HG02870 (cell line): ENCODE results near the gene NTN1.
"Not testable (repeated sequence)": the region's sequence is repeated elsewhere in the genome, so short reads cannot be mapped to it uniquely, and the experiment has no call there.

Experiments
- ATAC-seq: cut with Tn5 transposase; IDR thresholded peaks from one replicate; pipeline ENCODE4 v1.9.1; 2021; ENCODE audit warnings: mild to moderate bottlenecking, moderate library complexity; ENCODE audit not compliant: unreplicated experiment

The NTN1 gene

DNA sequence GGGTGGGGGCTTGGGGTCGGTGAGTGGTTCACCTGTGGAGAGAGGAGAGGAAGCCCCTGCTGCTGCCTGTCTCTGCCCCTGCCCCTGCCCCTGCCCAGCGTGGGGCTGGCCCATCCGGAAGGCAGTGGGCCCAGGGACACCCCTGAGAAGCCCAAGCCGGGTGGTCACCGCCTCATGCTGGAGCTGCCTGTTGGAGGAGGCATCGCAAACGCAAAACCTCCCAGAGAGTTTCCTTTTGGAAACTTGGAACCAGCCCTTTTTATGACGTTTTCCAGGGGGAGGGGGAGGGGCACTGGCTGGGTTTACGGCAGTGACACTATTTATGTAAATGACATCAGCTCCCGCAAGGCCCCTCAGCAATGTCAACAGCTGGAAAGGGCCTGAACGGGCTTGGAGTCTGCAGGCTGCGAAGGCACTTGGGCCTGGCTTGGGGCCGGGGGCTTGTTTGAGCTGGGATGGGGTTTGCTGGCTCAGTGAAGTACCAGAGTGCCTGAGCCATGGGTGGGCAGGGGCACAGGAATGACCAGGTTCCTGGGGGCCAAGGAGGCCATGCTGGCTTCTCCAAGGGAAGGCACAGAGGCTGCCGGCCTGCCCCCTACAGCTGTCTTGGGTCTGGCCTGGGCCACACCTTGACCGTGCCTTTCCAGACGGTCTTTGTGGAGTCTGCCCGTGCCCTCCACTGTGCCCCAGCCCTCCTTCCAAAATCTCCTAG, 219.5 kb downstream of the NTN1 start:
- ATAC-seq = no peak

DNA sequence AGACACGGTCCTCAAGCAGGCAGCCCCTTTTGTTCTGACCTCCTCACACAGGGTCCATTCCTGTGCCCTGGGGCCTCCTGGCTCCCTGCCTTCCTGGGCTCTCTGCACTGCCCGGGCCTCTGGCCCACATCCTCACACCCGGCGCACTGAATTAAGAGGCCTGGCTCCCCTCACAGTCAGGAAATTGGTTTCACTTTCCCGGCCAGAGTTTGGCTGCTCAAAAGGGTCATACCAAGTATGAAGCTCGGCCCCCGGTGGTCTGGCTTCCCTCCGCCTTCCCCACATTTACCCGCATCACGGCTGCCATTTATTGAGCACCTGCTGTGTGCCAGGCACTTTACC, 220.0 kb downstream of the NTN1 start:
- no peak for ATAC-seq

DNA sequence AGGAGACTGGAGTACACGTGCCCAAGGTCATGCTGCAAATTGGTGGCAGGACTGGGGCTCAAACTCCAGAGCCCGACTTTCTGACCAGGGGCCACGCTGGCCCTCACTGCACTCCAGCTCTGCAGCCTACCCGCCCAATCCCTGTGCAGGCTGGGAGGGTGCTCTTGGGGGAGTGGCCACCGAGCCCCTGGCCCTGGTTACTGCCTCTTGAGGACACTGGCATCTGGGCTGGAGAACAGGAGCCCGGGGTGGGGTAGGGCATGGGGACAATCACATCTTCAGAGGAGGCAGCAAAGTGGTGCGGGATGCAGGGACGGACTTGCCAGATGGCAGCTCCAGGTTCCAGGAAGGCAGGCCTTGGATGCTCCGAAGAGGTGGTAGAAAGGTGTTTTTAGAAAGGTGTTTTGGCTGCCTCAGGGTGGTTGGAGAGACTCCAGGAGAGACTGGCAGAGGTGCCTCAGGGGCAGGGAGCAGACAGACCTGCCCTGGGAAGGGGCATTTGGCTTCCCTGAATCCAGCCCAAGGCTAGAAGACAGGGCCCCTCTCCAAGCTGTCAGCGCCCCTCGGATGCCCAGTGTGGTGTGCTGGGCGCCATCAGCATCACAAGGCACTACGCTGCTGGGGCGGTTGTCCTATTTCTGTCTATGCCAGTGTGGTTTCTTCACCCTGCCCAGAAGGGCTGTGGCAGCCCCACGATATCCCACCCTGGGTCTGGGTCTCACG, 220.6 kb downstream of the NTN1 start:
- no peak for ATAC-seq

DNA sequence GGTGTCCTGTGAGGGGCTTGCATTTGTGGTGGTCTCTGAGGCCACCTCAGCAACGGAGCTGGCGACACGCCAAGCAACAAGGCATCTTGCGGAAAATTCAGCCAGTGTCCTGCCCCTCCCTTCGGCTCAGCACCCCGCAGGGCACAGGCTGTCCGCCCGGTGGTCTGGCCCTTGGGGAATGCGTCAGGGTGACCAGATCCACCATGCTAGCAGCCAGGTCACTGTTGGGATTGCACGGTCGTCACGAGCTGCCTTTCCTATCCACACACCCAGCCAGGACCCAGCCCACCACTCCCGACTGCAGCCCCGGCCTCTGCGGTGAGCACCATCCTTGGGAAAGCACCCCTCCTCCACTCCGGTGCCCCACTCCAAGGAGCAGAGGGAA, 221.2 kb downstream of the NTN1 start:
- ATAC-seq = no peak

DNA sequence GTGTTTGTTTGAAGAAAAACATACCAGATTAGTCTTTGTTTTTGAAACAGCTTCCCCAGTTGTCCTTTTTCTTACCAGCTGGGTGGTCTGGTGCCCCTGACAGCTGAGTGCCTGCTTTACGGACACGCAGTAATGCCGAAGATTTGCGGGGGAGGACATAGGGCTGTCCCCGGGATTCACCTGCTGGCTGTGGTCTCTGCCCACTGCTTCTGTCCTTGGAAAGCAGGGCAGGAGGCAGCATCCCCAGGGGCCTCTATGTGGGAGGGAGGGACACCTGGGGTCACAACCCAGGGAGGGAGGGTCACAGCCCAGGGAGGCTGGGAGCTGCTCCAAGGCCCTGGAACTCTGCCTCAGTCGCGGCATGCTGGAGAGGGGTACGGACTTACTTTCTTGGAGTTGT, 221.7 kb downstream of the NTN1 start:
- no peak for ATAC-seq

DNA sequence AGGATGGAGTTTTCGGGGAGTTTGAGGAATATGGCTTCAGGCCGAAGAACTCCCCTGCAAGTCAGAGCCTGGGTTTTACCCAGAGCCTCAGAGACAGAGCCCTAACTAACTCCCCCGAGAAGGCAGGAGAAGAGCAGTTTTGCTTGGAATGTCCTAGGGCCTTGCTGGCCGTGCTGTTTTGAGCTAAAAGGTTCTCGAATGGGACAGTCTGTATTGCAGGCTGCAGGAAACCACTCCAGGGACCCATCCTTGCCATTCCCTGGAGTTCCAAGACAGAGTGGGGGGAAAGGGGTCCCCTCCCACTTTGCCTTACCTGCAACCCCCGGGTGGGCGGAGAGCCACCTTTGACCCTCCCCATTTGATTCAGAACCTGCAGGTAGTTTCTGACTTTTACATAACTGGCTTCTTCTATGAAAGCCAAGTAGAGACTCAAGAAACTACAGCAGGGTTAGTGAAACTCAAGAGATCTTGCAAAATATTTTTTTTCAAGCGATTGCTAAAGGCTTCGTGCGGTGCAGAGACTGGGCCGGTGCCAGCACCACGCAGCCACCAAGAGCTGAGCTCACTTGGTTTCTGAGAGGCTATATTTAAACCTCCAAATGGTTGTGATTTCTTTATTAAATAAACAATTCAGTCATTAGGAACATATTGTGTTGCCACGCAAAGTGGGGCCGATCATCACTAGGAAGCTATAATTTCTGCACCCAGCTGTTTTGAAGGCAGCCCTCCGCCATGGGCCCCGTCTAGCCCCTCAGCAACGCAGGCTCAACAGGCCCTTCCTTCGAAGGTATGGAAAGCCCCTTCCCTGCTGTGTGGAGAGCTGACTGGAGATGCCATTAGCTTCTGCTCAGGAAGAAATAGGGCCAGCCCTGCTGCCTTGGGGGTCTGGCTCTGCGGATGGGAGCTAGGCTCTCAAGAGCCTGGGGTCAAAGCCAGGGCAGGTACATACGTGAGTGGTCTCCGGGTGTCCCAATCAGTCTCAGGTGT, 223.0 kb downstream of the NTN1 start:
- ATAC-seq = no peak

DNA sequence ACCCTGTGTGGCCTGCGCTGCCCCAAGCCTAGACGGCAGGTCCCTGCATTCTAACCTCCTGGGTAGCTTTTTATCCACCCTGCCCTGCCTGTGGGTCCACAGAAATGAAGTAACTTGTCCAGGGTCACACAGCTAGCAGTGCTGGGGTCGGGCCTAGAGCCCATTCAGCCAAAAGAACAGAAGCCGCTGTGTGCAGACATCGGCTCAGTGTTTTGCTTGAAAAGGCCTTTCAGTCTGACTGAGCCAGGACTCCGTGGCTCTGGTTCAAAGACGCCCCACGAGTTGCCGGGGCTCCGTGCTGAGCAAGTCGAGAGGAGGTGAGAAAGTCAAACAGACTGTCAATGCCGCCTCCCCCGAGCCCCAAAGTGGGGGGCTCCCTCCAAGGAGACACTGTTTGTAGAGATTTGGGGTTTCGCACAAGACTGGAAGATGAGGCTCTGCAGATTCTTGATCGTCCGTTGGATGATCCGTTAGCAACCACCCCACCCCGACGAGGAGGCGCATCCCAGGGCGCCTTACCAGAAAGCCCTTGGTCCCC, 226.2 kb downstream of the NTN1 start:
- ATAC-seq = no peak

DNA sequence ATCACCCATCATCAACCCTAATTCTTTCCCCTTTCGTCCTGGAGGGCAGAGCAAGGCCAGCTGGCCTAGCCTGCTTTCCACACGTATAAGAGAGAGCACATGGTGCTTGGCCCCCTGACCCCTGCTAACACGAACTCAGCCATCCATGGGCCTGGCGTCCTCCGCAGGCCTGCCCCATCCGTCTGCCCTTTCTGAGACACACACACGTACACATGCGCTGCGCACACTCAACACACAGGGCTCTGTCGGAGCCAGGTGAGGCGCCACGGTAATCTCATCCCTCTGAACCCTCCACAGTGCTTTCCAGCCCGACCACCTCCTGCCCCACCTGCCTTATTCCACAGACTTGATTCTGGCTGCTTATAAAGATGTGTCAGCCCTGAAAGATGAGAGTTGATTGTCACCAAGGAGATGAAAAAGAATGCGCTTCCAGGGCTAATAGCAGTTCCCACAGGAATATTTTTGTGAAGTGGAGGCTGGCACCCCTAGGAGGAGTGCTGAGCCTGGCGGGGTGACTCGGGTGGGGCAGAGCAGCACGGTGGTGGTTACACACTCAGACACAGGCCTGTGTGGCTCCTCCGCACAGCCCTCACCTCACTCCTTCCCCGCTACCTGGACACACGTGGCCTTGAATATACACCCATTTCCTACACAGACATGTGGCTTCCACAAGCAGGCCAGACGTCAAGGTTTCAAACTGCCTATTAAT, 228.1 kb downstream of the NTN1 start:
- no peak for ATAC-seq

DNA sequence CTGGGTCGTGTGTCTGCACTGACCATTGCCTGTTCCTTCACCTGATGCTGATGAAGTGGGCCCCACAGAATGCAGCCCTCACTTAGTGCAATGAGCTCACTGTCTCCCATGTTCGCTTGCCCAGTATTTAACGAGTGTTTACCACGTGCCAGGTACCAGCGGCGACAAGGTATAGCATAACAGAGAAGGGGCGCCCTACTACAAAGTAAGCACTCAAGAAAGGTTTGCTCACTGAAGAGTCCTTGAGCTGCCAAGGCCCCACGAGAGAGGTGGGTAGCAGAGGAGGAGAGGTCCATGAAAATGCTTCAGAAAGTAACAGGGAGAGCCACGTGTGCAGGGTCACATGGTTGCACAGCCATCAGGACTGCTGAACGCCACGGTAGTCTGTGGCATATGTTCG, 230.0 kb downstream of the NTN1 start:
- no peak for ATAC-seq

DNA sequence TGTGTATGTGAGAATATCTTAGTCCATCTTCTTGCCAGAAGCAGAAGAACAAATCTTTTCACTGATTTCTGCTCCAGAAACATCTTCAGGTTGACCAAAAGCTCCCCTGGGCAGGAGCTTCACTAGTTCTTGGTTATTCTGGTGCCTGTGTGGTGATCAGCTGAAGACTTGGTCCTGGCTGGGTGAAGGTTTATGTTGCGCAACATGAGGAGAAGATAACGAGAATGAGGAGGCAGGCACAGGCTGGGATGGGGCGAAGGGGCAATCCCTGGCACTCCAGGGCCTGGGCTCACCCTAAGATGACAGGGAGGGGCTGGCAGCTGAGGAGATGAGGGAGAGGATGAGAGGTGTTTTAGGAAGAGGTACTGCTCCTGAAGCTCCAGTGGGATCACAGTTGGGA, 232.0 kb downstream of the NTN1 start:
- no peak for ATAC-seq

DNA sequence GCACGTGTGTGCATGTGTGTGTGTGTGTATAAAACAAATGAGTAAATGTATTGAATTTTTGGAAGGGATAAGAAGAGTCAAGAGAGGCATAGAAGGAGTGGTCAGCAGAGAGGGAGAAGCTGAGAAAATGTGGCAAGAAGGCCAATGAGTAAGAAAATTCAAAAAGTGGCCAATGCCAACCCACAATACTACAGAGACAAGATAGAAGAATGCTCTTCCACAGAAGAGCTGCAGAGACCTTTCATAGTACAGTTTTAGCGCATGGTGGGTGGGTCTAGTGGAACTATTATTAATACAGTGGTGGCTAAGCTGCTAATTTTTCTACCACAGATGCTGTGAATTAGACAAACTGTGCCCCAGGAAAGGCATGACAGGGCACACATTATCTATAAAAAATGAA, 233.5 kb downstream of the NTN1 start:
- ATAC-seq = no peak

DNA sequence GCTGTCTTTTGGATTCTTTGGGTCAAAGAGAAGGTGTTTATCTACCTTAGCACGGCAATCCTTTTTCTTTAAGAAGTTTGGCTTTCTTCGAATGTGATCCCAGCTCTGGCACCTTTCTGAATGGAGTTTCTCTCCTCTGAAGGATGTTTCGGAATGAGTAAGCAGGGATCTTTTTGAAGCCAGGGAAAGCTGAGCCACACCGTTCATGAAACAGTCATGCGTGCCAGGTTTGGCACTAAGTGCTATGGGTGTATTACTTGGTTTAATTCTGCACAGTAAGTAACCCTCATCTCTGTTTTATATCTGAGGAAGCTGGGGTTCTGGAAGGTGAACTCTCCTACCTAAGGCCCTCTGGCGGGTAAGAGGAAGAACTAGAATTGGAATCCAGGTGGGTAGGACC, 234.5 kb downstream of the NTN1 start:
- ATAC-seq = no peak

DNA sequence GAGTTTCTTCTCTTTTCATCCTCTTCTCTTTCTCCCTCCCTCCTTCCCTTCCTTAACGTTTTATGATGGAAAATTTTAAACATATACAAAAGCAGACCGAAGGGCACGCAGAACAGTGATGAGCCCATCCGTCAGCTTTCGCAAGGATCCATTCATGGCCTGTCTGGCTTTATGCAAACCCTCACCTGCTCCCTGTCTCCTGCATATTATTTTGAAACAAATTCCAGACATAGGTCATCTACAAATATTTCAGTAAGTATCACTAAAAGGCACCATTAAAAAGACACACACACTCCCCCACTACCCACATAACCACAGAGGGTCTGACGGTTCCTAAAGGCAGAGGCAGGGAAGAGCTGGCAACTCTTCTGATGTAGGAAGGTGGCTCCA, 235.0 kb downstream of the NTN1 start:
- ATAC-seq = no peak

DNA sequence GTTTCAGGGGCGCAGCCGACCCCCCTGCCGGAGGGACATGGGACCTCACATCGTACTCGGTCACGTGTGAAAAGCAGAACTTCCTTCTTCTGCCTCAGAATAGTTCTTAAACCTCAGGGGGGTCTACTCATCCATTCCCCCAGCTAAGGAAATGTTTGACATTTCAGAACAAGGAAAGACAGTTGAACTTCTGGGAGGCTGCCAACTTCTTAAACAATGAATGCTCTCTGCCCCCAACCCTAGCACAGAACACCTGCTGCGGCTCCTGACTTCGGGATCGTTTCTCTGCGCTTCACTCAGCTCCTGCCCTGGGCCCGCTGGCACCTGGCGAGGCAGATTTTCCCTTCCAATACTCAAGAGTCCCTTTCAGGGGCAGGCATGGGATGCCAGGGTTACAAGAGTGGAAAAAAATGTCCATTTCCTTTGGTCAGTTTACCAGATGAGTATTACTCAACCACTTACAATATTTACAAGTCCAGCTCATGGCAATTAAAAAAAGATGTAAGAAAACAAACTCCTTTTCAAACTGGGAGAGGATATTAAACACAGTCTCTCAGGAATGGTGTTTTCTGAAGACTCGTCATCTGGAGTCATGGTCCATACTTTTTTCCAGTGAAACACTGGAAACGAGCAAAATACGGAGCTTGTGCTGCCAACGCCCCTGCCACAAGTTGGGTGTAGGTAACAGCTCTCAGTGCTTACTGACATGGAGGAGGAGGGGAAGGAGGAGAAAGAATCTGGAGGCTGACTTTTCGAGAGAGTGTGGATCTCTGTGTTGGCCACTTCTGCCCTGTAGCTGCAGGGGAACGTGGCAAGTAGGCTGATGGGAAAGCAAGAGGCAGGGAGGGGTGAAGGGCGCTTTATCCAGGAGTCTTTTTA, 235.7 kb downstream of the NTN1 start:
- no peak for ATAC-seq

DNA sequence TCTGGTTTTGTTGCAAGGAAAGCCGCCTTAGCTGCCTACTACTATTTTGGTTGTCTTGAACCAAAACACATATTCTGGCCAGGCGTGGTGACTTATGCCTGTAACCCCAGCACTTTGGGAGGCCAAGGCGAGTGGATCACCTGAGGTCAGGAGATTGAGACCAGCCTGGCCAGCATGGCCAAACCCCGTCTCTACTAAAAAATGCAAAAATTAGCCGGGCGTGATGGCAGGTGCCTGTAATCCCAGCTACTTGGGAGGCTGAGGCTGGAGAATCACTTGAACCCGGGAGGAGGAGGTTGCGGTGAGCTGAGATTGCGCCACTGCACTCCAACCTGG, 236.3 kb downstream of the NTN1 start:
- not testable (repeated sequence) for ATAC-seq

DNA sequence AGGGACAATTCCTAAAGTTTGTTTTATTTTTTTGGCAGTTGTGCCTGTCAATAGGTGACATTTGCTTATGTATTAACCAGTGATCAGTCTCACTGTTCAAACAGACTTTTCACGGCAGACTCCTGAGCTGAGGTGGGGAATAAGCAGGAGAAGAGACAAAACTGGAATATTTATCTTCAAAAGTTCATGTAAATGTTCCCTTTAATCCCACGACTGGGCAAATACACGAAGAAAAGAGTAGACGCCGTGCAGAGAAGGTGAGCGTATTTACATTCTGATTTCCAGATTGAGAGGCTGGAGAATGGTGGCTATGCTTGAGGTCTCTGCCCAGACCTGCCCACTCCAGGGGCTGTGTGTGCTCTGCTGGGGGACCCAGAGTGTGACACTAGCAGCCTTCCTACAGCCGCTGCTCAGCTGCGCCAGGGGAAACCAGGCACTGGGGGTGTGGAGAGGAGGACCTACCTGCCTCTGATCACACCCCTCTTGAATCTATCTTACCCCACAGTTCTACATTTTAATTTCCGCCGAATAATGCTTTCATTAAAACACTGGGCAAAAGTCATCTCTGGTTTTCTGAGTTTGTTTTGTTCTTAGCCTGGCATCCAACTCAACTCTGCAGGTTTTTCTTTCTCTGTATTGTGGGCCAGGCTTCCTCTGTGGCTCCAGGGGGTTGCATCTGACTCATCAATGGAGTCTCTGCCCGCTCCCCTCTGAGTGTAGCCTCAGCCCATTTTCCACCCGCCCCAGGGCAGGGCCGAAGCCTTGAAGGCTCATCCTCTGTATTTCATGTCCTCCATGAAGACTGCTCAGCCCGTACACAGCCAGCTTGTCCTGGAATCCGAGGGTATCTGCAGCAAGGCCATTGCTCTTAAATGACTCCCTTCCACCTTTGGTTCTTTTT, 237.1 kb downstream of the NTN1 start:
- no peak for ATAC-seq

DNA sequence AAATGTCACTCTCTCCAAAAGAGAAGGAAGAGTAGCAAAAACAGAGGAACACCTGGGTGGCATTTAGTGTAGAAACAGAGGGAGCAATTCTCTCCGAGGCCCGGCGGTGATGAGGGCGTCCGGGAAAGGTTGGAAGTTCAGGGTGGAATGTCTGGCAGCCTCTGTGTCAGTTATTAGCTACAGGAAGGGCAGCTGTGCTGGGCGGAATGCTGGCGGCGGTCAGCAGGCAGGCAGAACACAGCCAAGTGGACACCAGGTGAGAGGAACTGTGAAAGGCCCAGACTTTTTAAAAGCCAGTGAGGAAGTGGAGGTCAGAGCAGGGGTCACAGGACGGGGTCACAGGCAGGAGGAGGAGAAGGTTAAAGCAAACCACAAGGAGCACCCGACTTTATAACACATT, 238.1 kb downstream of the NTN1 start:
- no peak for ATAC-seq

DNA sequence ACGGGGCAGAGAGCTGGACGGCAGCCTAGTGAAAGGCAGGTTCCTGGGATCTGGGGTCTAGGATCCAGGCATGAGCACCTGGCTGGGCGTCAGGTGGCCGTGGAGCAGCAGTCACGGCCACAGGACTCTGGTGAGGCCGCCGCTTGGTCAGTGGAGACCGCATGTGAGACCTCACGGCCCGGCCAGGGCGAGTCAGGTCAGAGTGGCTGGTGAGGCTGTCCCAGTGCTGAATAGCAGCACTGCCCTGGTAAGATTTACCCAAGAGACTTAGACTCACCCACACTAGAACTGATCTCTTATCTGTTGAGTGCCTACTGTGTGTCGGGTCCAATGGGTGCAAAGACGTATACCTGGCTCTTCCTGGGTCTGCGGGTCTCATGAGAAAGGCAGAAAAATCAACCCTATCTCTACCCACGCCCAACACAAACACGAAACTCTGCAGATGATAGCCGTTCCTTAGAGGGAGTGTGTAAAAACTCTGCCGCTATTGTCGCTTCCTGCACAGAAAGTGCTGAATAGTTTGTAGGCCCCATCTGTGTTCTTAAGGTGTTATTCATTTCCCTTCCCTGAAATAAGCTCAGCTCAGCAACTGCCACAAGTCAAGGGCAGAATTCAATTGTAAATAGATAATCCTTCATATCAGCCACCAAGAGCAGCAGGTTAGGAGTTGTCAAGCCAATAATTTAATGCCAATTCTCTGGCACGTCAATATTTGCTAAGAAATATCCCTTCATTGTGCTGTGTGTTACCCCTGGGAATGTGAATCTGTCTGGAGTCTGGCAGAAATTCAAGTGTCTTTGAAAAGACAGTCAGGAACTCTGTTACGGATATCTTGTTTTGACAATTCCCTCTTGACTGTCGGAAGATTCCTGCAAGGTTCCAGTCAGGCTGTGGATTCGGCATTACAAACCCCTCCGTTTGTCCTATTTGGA, 240.0 kb downstream of the NTN1 start:
- no peak for ATAC-seq
